IPS DF 4.7 (cell line): ENCODE results near the gene EYA2.
"Not testable (repeated sequence)": the region's sequence is repeated elsewhere in the genome, so short reads cannot be mapped to it uniquely, and the experiment has no call there.

ENCODE experiments used
- DNase-seq: peaks from one replicate; pipeline ENCODE4 v3.0.0-alpha.2; 2013; ENCODE audit warnings: low spot score; ENCODE audit errors: extremely low read depth

EYA2 gene

GRCh38 chr20:47198996-47199552 is 304.4 kb downstream of the EYA2 start:
- DNase-seq = no peak

DNA sequence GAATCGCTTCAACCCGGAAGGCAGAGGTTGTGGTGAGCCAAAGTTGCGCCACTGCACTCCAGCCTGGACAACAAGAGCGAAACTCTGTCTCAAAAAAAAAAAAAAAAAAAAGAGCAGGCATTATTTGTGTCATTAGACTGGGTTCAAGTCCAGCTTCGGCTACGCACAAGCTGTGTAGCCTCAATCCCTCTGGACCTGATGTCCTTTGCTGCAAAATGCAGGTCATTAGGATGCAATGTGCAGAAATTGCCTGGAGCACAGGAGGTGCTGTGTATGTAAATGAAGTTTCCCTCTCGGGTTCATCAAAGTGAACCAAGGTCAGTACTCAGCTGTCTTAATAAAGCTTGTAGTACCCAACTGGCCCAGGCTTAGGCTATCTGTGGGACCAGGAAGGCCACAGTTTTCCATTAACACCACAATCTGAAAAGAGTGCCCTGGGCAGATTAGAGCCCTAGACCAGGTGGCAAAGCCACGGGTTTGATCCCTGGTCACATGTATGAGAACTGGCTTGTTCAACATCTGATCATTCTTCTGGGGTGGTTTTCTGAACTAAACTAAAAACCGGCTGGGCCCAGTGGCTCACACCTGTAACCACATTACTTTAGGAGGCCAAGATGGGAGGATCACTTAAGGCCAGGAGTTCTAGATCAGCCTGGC is 306.6 kb downstream of the EYA2 start:
- no peak for DNase-seq

- no peak for DNase-seq
Observed at GRCh38 chr20:47202733-47203667, 308.4 kb downstream of the EYA2 start.

- DNase-seq = no peak
Observed at GRCh38 chr20:47204008-47204849, 309.6 kb downstream of the EYA2 start.

DNA sequence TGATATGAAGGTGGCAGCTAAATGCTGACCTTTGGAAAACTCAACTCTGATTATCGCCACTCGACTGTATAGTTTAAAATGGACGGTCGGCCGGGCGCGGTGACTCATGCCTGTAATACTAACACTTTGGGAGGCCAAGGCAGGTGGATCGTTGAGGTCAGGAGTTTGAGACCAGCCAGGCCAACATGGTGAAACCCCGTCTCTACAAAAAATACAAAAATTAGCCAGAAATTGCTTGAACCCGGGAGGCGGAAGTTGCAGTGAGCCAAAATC is 310.1 kb downstream of the EYA2 start:
- DNase-seq = not testable (repeated sequence)

- peak; percentile 14 for DNase-seq
Observed at GRCh38 chr20:47205577-47206123, 311.0 kb downstream of the EYA2 start.

DNA sequence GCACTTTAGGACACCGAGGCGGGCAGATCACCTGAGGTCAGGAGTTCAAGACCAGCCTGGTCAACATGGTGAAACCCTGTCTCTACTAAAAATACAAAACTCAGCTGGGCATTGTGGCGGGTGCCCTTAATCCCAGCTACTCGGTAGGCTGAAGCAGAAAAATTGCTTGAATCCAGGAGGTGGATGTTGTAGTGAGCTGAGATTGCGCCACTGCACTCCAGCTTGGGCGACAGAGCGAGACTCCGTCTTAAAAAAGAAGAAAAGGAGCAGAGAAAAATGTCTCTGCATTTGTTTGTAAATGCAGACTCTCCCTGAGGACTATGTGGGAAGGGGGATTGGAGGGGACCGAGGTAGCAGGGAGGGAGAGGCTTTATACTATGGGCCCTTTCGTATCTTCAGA is 311.9 kb downstream of the EYA2 start:
- DNase-seq = not testable (repeated sequence)

DNA sequence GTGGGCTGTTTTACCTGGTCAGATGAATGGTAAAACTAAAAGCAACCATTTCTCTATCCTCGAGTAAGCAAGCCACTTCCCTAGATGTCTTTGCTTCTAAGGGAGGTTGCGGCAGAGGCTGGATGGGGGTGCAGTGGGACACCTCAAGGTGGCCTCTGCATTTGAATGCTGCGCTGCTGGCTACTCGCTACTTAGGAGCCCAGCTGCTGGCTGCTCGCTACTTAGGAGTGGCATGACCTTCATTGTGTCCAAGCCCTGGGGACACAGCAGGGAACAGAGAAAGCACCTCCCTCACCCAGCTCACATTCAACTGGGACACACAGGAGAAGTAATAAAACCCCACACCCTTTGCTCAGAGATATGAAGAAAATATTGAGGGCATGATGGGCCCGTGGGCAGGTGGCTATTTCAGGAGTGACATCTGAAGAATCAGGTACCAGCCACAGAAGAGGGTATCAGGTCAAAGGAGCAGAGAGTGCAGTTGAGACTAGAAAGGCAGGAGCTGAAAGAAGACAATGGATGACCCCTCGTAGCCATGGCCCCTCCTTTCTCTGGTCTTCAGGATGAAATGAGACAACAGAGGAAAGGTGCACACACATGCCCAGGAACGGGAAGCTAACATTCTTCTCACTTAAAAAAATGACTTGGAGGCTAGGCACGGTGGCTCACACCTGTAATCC is 312.5 kb downstream of the EYA2 start:
- no peak for DNase-seq

DNA sequence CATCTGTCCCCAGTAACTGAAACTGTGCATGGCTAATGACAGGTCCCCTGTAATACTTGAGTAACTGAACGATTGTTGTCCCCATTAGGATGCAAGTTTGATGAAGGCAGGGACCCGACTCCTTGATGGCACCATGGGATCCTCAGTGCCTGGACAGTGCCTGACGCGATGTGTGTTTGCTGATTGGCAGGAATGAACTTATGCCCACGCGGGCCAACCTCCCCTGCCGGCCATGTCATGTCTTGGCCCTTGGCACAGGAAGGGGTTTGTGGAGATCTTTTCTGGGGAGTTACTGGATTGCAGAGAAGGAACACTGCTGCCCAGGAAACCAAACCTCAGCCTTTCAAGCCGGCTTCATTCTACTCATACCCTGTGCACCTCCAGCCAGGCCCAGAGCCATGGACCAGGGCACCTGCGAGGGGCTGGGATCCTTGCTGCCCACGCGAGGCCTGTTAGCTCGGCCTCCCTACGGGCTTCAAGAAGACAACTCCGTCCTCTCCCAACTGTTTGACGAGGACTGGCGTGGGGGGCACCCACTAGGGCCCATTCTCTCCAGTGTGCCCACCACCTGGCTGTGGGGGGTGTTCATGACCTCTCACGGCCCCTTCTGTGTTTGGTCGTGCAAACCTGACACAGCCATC is 314.0 kb downstream of the EYA2 start:
- no peak for DNase-seq

- DNase-seq = no peak
Observed at GRCh38 chr20:47209982-47210381, 315.3 kb downstream of the EYA2 start.

DNA sequence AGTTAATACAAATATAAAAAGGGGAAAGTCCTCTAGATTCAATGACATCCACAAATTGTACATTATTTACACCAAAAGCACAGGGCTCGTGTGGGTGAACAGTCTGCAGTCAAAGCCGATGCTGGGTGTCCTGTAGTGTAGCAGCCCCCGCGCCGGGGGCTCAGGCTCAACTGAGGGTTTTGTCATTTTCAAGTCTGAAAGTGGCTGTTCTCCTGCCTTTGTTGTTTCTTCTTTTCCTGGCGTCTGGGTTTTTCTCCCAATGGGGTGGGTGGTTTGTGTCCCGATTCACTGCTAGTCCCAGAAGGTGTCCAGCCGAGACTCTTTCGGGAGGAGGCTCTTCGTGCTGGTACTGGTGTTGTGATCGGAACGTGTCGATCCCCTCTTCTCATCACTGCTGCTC is 315.8 kb downstream of the EYA2 start:
- no peak for DNase-seq

DNA sequence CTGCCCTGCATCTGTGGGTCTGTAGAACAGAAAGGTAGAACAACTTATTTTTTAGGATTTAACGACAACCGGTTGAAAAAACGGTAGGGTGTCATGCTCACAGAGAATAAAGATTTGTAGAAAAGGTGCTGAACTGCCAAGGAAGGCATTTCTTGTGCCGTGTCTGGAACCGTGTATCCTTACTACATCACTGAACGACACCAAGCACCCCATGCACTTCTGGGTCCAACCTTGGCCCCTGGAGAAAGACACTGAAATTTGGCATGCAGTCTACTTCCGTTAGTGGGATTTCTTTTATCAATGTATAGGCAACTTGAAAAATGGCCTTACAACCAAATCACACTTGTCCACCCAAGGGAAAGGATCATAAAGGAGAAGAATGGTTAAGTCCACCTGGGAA is 316.4 kb downstream of the EYA2 start:
- no peak for DNase-seq

DNA sequence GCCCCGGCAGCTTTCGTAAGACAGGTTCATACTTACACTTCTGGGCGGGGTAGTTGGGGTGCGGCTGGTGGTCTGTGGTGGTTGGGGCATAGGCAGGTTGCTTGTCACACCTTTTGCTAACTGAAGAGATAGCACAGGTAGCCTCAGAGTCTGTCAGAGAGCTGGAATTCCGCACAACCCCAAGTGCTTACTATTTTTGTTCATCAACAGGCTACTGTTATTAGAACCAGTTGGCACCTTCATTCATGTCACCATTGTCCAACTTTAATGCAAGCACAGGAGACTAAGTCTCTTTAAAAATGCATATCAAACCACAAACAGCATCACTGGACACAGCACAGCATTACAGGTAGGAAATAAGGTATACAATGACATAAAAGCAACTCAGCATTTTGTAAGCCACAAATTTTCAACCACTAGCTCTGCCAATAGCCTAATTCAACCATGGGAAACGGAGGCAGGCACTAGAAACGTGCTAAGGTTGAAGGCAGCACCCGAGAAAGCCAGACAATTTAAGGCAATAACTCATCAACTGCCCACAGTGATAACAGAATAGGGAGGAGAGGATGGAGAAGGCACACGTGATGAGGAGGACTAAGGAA is 318.1 kb downstream of the EYA2 start:
- no peak for DNase-seq

GRCh38 chr20:47213966-47214365 is 319.3 kb downstream of the EYA2 start:
- no peak for DNase-seq

- no peak for DNase-seq
Observed at GRCh38 chr20:47215653-47216397, 321.2 kb downstream of the EYA2 start.

GRCh38 chr20:47216819-47217410 is 322.3 kb downstream of the EYA2 start:
- no peak for DNase-seq

GRCh38 chr20:47217482-47218446 is 323.1 kb downstream of the EYA2 start:
- DNase-seq = no peak

DNA sequence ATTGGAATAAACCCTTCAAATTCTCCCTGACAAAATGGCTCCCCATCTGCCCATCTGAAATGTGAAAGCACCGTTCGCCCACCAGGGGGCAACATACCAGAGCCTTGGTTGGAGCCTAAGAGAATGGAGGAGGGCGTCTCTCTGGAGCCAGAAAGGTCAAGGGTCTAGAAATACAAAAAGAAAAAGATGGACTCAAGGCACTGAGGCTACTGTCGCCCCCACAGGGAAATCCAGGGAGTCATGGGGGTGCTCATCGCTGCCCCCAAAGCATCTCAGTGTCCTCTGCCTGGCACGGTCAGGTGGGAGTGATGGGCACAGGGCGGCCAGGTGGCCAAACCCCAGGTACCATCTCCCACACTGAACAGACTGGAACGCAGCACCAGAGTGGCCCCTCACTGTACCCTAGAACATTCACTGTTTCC is 325.5 kb downstream of the EYA2 start:
- no peak for DNase-seq
